ENCODE results near the gene IRX2.

Gene IRX2

DNA sequence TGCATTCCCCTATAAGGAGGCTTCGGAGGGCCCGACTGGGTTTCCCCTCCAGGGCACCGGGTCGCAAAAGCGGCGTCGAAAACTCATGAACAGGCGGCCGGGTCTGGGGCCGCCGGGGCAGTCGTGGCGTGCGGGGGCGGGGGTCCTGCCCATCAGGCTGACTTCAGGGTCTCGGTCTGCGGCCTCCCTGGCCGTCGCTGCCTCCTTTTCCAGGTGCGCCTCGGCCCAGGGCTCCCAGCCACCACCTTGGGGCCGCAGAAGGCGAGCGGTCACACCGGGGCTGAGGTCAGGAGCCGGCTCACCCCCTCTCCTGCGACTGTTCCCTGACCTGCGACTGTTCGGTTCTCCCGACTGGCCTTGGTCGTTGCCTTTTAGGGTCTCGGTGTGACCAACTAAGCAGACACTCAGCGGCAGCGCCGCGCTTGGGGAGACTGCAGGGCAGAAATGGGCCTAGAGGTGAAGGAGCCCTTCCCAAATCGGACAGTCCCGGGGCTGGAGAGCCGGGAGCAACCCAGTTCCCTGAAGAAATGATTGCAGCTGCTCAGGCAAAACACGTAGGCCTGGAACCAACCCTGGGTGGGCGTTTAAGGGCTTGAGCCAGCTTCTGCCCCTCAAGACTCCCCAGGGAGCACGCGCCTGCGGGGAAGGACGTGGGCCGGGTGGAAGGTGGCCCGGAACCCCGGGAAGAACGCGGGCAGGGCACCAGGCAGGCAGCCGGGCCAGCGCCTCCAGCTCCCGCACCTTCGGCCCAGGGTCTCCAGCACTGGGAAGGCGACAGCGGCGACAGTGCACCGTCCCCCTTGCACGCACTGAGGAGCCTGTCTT is 11.2 kb downstream of the IRX2 start:
- DNase-seq (ENCODE audit: low read depth): no peak

- no peak for DNase-seq (ENCODE audit: low read depth)
These were observed 12.0 kb downstream of the IRX2 start for GRCh38 chr5:2739360-2740050.

GRCh38 chr5:2738700-2739359 is 12.6 kb downstream of the IRX2 start:
- no peak for DNase-seq (ENCODE audit: low read depth)

DNA sequence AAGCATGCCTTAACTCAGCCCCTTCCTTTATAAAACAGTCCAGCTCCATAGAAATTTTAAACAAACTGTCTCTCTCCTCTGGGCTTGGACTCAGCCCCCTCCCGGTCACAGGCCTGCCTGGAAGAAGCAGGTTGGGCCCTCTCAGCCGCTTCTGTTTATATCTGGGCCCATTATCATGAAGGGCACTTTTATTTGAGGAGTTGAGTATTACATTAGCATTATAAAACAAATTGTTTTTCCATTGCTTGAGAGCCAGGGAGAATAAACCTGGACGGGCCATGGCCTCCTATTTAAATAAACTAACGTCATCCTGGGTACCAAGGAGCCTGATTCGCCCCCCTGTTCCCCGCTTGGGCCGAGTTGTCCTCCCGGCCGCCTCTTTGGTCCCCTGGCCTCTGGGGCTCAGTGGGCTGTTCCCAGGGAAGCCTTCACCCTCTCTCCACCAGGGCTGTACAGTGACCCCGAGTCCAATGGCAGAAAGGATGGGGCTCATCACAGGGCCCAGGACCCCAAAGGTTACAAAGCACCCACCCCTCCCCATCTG is 13.2 kb downstream of the IRX2 start:
- no peak for DNase-seq (ENCODE audit: low read depth)

DNA sequence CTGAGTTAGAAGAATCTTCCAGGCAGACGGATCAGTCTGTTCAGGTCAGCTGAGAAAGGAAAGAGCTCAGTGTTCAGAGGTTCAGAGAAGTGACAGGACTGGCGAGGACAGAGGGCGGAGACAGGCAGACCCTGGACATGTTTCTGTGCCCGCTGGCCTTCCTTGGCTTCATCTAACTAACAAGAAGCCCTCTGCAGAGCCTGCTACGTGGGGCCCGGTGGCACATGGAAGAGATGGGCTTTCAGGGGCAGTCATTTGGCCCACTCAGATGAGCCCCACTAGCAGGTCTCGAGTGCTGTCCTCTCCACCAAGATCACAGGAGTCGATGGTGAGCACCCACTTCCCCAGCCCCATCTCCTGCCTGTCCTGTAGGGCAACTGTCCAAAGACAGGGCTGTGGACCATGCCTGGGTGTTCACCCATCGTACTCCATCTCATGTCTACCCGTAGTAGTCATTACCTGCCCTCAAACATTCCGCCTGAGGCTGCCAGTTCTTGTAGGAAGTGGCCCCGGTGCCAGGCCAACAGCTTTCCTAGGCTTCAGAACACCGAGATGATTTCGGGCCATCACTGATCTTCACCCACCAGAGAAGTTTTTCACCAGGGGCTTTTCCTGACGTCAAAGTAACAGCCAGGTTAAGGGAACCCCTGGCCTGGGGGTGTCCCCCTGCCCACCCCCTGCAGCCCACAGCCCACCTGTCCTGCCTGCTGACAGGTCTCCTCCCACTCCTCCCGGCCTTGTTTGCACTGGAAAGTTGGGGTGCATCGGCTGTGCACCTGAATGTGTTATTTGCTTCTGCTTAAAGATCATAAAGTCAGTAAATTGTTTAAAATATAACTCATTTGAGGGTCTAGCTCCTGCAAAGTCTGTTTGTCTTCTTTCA is 14.0 kb downstream of the IRX2 start:
- DNase-seq (ENCODE audit: low read depth): no peak

GRCh38 chr5:2736872-2737271 is 14.6 kb downstream of the IRX2 start:
- DNase-seq (ENCODE audit: low read depth): no peak

GRCh38 chr5:2735996-2736395 is 15.5 kb downstream of the IRX2 start:
- DNase-seq (ENCODE audit: low read depth): no peak

- DNase-seq (ENCODE audit: low read depth): no peak
These were observed 18.6 kb downstream of the IRX2 start for GRCh38 chr5:2732850-2733249.

- DNase-seq (ENCODE audit: low read depth): no peak
These were observed 19.5 kb downstream of the IRX2 start for GRCh38 chr5:2732004-2732403.

- DNase-seq (ENCODE audit: low read depth): no peak
These were observed 22.3 kb downstream of the IRX2 start for GRCh38 chr5:2729189-2729588.

- DNase-seq (ENCODE audit: low read depth): no peak
These were observed 23.9 kb downstream of the IRX2 start for GRCh38 chr5:2727550-2727949.

DNA sequence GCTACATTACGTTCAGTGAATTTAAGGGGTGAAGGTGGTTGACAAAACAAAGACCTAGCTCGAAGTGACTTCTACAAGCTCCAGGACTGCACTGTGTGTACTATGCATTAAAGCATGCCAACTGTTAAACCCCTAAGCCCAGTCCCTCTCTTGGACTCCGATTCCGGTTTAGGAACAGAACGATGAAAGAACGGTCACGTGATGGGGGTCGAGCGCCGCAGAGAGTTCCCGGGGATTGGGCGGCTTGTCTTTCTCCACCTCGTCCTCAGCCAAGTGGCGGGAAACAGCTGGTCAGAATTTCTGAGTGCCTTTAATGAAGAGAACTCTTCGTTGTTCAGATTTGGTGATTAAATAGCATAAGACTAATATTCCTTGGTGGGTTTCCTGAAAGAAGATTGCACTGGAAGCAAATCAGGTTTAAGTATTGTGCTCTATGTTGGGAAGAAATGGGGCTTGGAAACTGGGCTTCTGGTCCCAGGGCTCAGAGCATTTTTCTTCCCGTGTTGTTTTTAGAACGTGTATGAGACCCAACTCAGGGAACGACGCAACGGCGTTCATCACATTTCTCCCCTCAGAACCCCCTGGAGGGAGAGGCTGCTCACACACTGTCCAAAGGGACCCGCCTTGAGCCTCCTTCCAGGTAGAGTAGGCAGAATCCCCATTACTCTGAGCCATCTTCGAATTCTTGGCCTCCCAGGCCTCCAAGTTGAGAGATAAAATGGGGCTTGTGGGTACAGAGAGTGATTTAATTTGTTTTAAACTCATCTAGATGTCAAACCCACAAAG is 25.3 kb downstream of the IRX2 start:
- no peak for DNase-seq (ENCODE audit: low read depth)

- no peak for DNase-seq (ENCODE audit: low read depth)
These were observed 26.6 kb downstream of the IRX2 start for GRCh38 chr5:2724831-2725230.

DNA sequence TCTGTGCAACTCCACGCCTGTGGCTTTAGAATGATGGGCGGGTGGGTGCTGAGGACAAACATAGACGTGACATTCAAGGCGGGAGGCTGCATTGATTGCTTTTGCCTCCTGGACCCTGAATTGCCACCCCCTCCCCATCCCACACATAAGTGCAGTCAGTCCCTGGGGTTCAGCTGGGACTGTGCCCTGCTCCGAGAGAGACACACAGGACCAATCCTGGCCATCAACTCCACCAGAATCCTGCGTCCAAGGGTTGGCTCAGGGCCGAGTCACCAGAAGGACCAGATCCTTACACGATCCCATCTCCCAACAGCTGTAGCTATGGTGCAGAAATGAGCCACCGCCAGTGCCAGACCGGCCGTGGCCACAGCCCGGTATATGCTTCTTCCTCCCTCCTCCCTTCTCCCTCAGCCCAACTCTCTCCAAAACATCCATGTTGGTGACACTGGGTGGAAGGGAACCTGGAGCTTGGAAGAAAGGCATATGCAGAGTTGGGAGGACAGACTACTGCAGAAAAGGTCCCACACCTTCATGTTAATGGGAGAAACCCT is 27.4 kb downstream of the IRX2 start:
- no peak for DNase-seq (ENCODE audit: low read depth)

DNA sequence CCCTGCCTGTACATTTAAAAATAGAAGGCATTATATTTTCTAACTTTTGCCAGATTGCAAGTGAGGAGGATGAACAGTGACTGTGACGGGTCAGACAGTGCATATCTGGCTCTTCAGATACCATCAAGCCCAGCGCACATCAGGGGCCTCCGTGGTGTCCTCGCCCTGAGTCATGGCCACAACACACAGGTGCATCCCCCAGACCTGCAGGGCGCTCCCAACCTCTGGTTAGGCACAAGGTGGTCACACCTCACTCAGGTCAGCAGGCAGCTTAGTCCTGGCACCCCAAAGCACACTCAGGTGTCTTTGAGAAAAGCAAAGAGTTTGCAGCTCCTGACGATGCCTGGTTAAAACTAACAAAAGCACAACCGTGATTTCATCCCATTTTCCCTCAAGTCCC is 28.6 kb downstream of the IRX2 start:
- no peak for DNase-seq (ENCODE audit: low read depth)

DNA sequence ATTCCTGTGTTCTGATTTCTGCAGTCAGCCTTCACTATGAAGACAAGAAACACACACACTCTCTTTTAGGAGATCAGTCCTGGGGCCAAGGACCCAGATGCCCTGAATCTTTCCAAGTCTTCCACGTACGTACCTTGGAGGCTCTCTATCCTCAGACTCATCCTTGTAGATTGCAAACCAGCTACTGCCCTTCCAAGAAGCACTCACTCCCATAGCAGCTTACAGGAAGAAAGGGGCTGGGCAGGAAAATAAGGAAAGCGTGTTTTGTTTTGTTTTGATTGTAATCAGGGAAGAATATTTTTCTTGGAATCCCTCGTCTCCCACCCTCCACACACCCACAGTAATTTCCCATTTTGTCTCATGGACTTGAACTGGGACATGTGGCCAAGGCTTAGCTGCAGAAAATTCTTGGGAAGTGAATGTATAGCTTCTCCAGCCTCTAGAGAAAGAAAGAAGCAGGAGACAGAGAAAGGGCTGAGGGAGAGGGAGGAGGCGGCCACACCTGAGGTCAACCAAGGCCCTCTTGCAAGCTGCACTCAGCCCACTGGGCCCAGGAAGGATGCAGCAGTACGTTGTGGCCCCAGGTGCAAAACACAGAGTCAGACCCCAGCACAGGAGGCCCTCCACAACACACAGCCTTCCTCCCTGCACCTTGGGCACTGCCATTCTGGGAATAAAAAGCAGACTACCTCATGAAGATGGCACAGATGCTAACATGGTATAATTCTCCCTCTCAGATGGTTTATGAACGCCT is 29.9 kb downstream of the IRX2 start:
- no peak for DNase-seq (ENCODE audit: low read depth)

- DNase-seq (ENCODE audit: low read depth): no peak
These were observed 32.1 kb downstream of the IRX2 start for GRCh38 chr5:2719332-2719731.

DNA sequence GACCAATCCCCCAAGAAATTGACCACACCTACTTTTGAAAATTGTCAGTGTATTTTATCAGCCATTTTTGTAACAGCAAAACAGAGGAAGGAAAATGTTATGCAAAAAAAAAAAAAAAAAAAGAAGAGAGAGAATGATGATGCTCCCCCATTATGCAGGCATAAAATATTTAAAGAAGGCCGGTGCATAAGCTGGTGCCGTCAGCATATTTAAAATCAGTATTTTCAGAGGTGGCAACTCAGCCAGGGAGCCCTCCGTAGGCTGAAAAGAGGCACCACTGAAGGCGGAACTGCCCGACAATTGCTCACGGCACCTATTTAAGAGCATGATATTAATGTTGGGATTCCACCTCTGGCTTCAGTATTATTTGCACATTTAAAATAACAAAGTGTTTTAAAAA is 33.4 kb downstream of the IRX2 start:
- DNase-seq (ENCODE audit: low read depth): no peak

DNA sequence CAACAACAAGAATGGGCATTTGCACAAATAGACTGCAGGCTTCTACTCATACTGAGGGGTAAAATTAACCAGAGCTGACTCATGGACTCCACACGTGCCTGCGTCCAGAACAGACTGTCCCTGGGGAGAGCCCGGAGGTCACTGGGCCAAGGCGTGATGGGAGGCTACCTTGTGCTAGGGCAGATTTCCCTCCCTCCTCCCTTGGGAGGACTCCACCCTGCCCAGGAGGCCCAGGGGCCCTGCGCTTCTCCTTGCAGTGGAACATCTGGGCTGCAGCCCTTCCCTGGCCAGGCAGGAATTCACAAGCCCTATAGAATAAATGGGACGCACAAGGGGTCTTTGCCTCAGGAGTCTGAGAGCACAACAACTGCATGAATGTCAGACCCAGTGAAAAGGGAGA is 35.6 kb downstream of the IRX2 start:
- DNase-seq (ENCODE audit: low read depth): no peak

GRCh38 chr5:2714805-2715204 is 36.7 kb downstream of the IRX2 start:
- no peak for DNase-seq (ENCODE audit: low read depth)

Measured in stimulated activated CD8-positive, alpha-beta memory T cell treated with anti-CD3 and anti-CD28 coated beads, Interleukin-15, amount 100 ng/mL, for 24 hours (primary cell).